ENCODE measurements around the gene ZNF608. TPM values are rescaled to one million over a fixed set of nuclear protein-coding genes. Genes with fewer than 3 reads are reported as not detected.

ZNF608 gene
- total RNA-seq, 2 experiments from 2014 or later: 22.6 to 58.8 TPM

- Histone ChIP-seq H3K4me3 (ENCODE audit: low read depth, low read length, poor library complexity, severe bottlenecking) (peak overlapping the region; percentile 85), H3K4me2 (ENCODE audit: low read length) (peak overlapping the region; percentile 94), H3K36me3 (ENCODE audit: insufficient read depth, low read length) (no peaks in the 10 kb centered on the region), H3K27ac (ENCODE audit: low read depth, low read length, poor library complexity, severe bottlenecking) (peak overlapping the region; percentile 97), H3K9me3 (ENCODE audit: low read length) (no peaks in the 10 kb centered on the region), H4K20me1 (ENCODE audit: insufficient read depth, low read length) (no peaks in the 10 kb centered on the region), H3K79me2 (ENCODE audit: insufficient read depth, low read depth, low read length) (peaks cover 80% of the 10 kb centered on the region), H2AFZ (ENCODE audit: low read length) (peak overlapping the region; percentile 42; the same call in 1 of the 2 replicates), H3K9me2 (ENCODE audit: insufficient read depth, low read length) (no peaks in the 10 kb centered on the region), H3K4me1 (ENCODE audit: insufficient read depth, low read length, poor library complexity, severe bottlenecking) (peaks cover 30% of the 10 kb centered on the region)
- TF ChIP-seq CTCF (conservative IDR thresholded peaks at IDR 0.05; ENCODE audit: low read length) (0 out of 2 replicates have a peak, but pooled peaks have one; percentile 37), EZH2phosphoT487 (IDR thresholded peaks at IDR 0.05; ENCODE audit: borderline replicate concordance, low read depth, low read length) (no peak)
- TSS peak; percentile 47 for BruUV-seq (replicated peaks)
- POLR2A ChIA-PET: interaction anchor here (1.0 to 7.3 kb wide), 17 partner anchors 9 to 442 kb away, joined by 3 to 84 read pairs (median 6); no protein-coding TSS in a partner anchor
- peak; percentile 62 for DNase-seq (ENCODE audit: low spot score)
- CTCF ChIA-PET (ENCODE audit: unreplicated experiment): interaction anchor here (0.6 kb wide), 1 partner anchor 666 kb away, joined by 3 read pairs; no protein-coding TSS in a partner anchor
- intact Hi-C loops (cut with micrococcal nuclease; ENCODE audit: unreplicated experiment): loop anchor here (1.0 to 10.0 kb wide), 7 partner anchors 220 to 1860 kb away; partner anchors contain the start of gene PHAX
Observed at GRCh38 chr5:124744170-124744971, 2.1 kb downstream of the ZNF608 start.

- H3K4me3 ChIP-seq (ENCODE audit: low read depth, low read length, poor library complexity, severe bottlenecking): peak overlapping the region; percentile 85
- H3K9me2 ChIP-seq (ENCODE audit: insufficient read depth, low read length): no peaks in the 10 kb centered on the region
- H2AFZ ChIP-seq (ENCODE audit: low read length): peak overlapping the region; percentile 42; the same call in 1 of the 2 replicates
- H3K36me3 ChIP-seq (ENCODE audit: insufficient read depth, low read length): no peaks in the 10 kb centered on the region
- intact Hi-C loops (cut with micrococcal nuclease; ENCODE audit: unreplicated experiment): loop anchor here (1.0 to 10.0 kb wide), 8 partner anchors 93 to 1861 kb away; partner anchors contain the start of gene PHAX
- peaks cover 87% of the 10 kb centered on the region for H3K79me2 ChIP-seq (ENCODE audit: insufficient read depth, low read depth, low read length)
- H4K20me1 ChIP-seq (ENCODE audit: insufficient read depth, low read length): no peaks in the 10 kb centered on the region
- no peaks in the 10 kb centered on the region for H3K9me3 ChIP-seq (ENCODE audit: low read length)
- BruUV-seq (replicated peaks): no TSS peak
- peak overlapping the region; percentile 94 for H3K4me2 ChIP-seq (ENCODE audit: low read length)
- peak overlapping the region; percentile 97 for H3K27ac ChIP-seq (ENCODE audit: low read depth, low read length, poor library complexity, severe bottlenecking)
- no peak for TF ChIP-seq CTCF (conservative IDR thresholded peaks at IDR 0.05; ENCODE audit: low read length)
- TF ChIP-seq EZH2phosphoT487 (IDR thresholded peaks at IDR 0.05; ENCODE audit: borderline replicate concordance, low read depth, low read length): no peak
- H3K4me1 ChIP-seq (ENCODE audit: insufficient read depth, low read length, poor library complexity, severe bottlenecking): peaks cover 34% of the 10 kb centered on the region
- ChIA-PET POLR2A (interaction anchor here (0.5 to 9.7 kb wide), 6 partner anchors 26 to 262 kb away, joined by 3 to 132 read pairs (median 15); no protein-coding TSS in a partner anchor), CTCF (ENCODE audit: unreplicated experiment) (no interaction called here)
- peak; percentile 75 for DNase-seq (ENCODE audit: low spot score)
Observed at GRCh38 chr5:124743602-124744169, 2.8 kb downstream of the ZNF608 start.
